MM.1S (cell line): ENCODE results near the gene KIDINS220.

ENCODE experiments used
- CTCF ChIP-seq: fragments of 300-600 bp; sonication (generic); IDR thresholded peaks from 2 replicates; pipeline ENCODE4 v1.5.1; 2016; ENCODE audit warnings: antibody characterized with exemption, low read length, mixed read lengths
- EZH2 ChIP-seq: fragments of 300-600 bp; sonication (generic); optimal IDR thresholded peaks from 2 replicates; pipeline ENCODE3; 2017; ENCODE audit warnings: low read depth, mild to moderate bottlenecking, antibody characterized with exemption, low read length, mixed read lengths
- EZH2phosphoT487 ChIP-seq: fragments of 300-600 bp; sonication (generic); IDR thresholded peaks from 2 replicates; pipeline ENCODE4 v1.6.1; 2018; ENCODE audit warnings: antibody characterized with exemption, low read length

GRCh38 chr2:8867363-8867762, 29.9 kb upstream of the KIDINS220 start:
- TF ChIP-seq EZH2 = no peak
- TF ChIP-seq CTCF = no peak
- TF ChIP-seq EZH2phosphoT487 = no peak
